Lower leg skin (tissue), 3 donors: ENCODE measurements around the gene ZNF180.

Source experiments
- CTCF ChIP-seq, 3 donors: fragments of 450-650 bp; IDR thresholded peaks; one replicate each; pipeline ENCODE4 v1.5.1; 2016; ENCODE audit warnings: antibody characterized with exemption in 3 of 3, mild to moderate bottlenecking in 3 of 3, moderate library complexity in 2 of 3
- POLR2A ChIP-seq, 2 donors: fragments of 450-650 bp; IDR thresholded peaks; one replicate each; pipeline ENCODE4 v1.6.1; 2016 to 2017; ENCODE audit warnings: antibody characterized with exemption in 2 of 2, mild to moderate bottlenecking in 1 of 2, moderate library complexity in 1 of 2

- TF ChIP-seq CTCF (IDR thresholded peaks at IDR 0.05) (no peak), POLR2A (IDR thresholded peaks at IDR 0.05) (no peak)
Measured at GRCh38 chr19:44447916-44448674, 52.2 kb downstream of the ZNF180 start, which contains the start of gene ZNF229.
